Fibroblast of lung (primary cell): Measurements from ENCODE around the gene ZNF804B.

Experiments
- CTCF ChIP-seq, 2 donors: IDR thresholded peaks in 1 of 2; conservative IDR thresholded peaks in 1 of 2; 1 replicate in 1 of 2; 2 replicates in 1 of 2; pipeline ENCODE4 v1.5.1; 2011 to 2012; ENCODE audit warnings: low read length in 2 of 2, control low read depth in 1 of 2, inconsistent platforms in 1 of 2, low read depth in 1 of 2, mild to moderate bottlenecking in 1 of 2
- EZH2 ChIP-seq: IDR thresholded peaks from 2 replicates; pipeline ENCODE4 v1.5.1; 2012; ENCODE audit warnings: low read length, control low read depth, mild to moderate bottlenecking; ENCODE audit errors: missing control alignments

- TF ChIP-seq CTCF (conservative IDR thresholded peaks at IDR 0.05 in 1 of 2, IDR thresholded peaks at IDR 0.05 in 1 of 2; ENCODE audit: low read depth in 1 of 2, low read length in 2 of 2) (no peak), EZH2 (no peak)
Observed at GRCh38 chr7:89160107-89160506, 400.6 kb downstream of the ZNF804B start.
